DMS153 (cell line): ENCODE data around the gene ANO9.
"Not testable (repeated sequence)": the region's sequence is repeated elsewhere in the genome, so short reads cannot be mapped to it uniquely, and the experiment has no call there.

ENCODE experiments used
- DNase-seq: peaks from one replicate; lab custom pipeline; 2025; lab: John Stamatoyannopoulos, UW

Gene ANO9

DNA sequence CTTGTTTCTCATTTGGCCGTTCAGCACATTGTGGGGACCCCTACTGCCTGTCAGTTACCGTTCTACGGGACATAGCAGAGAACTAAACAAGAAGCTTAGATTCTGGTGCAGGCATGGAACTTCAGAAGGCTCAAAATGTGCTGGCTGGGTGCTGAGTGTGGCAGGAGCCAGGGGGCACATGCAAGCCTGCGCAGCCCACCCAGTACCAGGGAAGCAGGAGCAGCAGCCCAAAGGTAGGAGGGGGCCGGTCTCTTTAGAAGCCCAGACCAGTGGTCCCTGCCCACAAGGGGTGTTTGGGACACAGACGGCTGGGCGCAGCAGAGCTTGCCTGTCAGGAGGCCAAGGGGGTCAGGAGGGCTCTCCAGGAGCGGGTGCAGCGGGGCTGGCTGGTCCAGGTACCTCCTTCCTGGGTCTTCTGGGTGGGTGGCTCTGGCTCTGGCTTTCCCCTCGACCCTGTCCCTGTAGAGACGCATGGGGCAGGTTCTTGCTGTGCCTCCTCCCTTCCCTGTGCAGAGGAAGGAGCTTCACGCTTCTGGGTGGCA is 10.5 kb upstream of the ANO9 start:
- DNase-seq: no peak

DNA sequence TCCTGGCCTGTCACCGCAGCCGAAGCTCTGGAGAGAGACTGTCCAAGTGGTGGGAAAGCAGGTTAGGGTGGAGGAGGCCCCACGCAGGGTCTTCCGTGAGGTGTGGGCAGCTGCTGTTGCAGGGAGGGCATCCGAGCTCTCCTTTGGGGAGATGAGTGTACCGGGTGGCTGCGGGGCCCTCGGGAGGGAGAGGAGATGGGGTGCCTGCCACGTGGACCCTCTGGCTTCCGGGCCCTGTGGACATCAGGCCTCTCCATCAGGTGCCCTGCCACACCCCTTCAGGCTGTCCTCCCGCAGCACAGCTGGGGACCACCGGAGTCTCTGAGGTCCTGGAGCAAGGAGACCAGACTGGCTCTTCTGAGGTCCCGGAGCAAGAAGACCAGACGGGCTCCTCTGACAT is 9.9 kb upstream of the ANO9 start:
- no peak for DNase-seq

DNA sequence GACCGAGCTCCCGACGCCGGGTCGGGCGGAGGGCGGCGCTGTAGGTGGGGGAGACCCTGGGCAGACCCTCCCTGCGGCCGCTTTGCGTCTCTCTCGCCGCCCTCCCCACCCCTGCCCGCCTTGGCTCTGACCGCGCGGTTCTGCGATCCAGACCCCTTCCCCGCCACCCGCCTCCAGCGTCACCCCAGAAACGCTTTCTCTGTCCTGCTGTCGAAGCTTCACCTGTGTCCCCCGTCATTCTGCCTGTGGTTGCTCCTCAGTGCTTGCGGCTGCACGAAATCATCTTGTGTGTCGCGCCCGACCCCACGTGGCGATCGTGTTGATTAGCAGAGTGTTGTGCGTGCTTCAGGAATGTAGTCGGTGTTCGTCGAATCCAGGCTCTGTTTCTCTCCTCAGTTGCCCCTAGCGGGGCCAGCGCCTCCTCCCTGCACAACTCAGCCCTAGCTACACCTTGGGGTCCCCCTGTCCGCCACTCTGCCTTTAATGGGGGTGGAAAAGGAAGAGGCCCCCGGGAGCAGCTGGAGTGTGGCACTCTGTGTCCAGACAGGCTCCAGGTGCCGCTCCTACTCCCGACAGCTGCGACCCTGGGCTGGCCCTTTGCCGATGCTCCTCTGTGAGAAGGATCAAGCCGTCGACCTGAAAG is 9.1 kb upstream of the ANO9 start:
- DNase-seq: peak; percentile 37

DNA sequence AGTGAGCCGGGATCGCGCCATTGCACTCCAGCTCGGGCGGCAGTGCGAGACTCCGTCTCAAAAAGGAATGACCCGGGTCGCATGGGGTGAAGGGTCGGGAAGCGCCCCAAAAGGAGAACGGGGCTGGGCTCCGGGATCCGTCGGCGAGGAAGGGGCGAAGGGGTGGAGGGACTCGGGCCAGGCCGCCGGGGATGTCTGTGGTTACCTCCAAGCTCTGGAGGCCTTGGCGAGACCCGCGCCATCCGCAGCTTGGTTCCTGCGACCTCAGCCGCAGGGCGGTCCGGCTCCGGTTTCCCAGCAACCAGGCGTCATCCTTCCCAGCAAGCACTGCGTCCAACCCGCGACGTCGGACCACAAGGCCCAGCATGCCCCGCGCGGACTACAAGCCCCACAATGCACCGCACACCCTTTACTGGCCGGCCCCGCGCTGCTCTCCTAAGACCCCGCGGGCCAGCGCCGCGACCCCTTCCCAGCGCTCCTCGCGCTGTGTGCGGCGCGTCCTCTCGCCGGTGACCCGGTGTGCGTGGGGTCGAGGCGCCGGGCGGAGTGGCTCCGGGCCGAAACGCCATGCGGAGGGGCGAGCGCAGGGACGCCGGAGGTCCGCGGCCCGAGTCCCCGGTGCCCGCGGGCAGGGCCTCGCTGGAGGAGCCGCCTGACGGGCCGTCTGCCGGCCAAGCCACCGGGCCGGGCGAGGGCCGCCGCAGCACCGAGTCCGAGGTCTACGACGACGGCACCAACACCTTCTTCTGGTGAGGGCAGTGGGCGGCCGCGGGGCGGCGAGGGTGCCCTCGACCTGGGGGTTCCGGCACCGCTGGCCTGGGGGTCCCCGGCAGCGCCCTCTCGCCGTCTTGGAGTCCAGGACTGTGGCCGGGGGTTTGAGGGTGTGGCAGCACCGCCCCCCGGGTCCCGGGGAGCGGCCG is 8.3 kb upstream of the ANO9 start, which contains the start of gene PTDSS2:
PTDSS2 (plus strand) TSS at position 391 of the 920 bp plus-strand sequence; CDS start at position 568, 177 bp downstream.
- DNase-seq: peak; percentile 89

DNA sequence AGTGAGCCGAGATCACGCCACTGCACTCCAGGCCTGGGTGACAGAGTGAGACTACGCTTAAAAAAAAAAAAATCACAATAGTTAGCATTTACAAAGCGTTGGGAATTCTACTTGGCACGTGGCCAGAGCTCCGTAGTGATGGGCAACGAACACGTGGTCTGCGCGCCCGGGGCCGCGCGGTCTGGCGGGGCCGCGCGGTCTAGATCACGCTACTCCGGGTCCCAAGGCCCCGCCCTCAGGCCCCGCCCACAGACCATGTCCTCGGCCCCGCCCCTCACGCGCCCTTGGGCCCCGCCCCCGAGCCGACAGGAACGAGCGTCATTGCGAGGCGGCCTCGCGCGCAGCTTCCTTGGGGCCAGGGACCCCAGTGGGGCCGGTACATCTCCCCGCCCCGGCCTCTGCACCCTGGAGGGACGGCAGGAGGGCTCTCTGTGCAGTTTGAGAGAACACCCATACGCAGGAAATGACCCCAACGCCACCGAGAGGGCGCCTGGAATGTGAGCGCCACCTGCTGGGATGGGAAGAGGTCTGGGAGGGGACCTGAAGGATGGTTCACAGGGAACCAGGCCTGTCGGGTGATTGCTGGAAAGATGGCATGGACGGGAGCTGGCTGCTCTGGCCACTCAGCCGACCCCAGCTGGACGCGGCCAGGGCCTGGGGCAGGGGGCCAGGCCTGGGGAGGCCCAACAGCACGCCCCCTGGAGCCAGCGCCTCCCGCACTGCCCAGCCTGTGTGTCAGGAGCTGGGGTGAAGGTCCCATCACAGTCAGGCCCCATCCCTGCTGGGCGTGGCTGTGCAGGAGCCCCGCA is 6.3 kb upstream of the ANO9 start:
- peak; percentile 87 for DNase-seq

DNA sequence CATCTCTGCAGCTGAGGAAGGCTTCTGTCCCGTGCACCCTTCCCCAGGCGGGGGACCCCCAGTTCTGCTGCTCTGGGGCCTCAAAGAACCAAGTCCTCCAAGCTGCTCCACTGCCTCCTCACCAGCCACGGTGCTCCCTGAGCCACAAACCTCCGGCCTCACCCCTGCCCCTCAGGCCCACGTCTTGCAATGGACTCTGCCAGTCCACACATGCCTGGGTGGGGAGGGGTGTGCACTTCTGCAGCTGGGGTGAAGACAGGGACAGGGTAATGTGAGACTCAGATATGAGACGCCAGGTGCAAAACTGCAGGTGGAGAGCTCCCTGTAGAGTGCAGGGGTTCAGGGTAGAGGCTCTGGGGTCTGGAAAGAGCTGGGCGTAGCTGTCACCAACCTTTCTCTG is 5.1 kb upstream of the ANO9 start:
- no peak for DNase-seq

DNA sequence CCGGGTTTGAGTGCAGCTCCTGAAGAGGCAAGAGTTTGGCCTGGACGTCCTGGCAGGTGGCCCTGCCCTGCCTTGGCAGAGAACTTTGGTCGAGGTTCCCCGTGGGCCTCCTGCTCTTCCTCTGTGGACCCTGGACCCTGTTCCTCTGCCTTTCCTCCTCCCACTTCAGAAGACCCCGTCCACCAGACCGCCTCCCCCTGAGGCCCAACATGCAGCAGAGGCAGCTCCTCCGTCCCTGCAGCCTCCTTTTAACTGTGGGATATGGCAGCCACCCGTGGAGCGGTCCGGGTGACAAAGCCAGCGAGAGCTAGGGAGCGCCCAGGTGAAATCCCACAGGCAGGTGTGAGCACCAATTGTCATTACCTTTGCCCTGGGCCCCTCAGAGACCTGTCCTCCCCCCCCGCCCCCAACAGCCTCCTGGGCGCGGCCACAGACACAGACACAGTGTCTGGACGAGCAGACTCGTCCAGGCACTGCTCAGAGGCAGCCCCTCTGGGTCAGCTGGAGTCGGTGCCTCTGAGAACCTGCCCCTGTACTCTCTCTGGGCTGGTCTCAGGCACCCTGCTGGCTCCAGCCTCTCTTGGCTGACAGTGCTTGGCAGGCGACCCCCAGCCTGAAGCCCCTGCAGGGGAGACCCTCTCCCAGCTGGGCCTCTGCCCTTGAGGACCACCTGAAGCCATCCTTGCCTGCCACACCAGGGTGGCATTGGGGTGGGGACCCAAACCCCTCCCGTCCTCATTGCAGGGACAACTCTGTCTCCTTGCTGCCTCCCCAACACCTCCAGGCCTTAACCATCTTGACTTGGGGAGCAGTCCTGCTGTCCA is 4.2 kb upstream of the ANO9 start:
- DNase-seq: no peak

DNA sequence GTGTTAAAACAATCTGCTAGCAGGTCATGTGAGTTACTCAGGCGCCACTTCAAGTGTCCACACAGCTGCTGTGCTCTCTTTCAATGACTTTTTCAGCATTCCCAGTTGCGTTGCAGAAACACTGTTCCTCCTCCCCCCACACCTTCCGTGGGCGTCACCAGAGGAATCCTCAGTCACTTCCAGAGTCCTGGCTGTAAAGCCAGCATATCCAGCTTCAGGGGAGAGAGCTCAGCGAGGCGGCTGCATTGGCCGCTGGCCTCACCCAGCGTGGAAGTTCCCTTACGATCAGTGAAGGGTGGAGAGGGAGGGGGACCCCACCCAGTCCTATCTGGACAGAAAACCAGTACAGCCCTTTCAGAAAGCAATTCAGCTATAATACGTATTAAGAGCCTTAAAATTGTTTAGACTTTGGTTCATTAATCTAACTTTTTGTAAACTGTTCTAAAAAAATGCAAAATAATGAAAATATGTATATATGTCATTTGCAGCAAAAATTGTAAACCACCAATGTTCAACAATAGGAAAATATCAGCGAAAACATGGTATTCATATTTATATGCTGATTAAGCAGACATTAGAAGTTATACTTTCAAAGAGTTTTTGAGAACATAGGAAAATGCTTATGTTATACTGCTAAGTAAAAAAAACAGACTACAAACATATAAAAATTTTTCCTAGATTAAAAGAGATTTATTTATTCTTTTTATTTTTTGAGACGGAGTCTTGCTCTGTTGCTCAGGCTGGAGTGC is 2.8 kb upstream of the ANO9 start:
- DNase-seq: peak; percentile 79

DNA sequence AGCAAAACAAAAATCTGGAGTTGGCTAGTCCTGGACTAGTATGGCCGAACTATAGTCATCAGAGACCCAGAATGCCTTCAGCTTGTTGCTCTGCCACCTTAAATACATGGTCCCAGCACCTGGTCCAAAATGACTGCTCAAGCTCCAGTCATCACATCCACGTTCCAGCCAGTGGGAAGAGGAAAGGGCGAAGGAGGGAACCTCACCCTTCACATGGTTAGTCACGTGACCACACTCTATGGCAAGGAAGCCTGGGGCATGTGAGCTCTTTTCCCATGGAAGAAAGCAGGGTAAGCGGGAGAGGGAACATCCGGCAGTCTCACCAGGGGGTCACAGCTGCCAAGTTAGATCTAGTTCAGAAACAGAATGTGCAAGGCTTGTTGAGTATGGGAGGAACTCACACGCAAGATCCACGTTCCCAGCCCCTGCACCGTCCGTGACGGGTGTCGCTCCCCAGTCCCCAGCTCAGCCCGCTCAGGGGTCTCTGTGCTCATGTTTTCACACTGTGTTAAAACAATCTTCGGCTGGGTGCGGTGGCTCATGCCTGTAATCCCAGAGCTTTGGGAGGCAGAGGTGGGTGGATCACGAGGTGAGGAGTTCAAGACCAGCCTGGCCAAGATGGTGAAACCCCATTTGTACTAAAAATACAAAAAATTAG is 1.9 kb upstream of the ANO9 start:
- DNase-seq: peak; percentile 83

DNA sequence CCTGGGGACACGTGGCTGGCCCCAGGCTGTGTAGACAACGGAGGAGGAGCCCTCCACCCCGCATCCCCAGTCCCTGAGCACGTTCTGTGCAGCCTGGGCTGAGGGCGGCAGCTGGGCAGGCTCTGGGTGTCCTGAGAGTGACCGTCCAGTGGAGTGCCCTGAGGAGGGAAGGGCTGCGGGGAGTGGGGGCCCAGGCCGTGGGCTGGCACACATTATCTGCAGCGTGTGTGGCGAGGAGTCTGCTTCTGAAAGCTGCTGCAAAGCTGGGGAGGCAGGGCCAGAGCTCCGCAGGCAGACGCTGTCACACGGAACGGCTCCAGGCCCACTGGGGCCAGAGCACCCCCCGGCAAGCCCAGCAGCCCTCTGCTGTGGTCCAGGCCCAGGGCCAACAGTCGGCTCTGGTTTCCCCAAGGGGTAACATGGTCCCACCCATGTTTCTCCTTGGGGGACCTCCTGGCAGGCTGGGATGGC is 835 bp upstream of the ANO9 start:
- DNase-seq: no peak

DNA sequence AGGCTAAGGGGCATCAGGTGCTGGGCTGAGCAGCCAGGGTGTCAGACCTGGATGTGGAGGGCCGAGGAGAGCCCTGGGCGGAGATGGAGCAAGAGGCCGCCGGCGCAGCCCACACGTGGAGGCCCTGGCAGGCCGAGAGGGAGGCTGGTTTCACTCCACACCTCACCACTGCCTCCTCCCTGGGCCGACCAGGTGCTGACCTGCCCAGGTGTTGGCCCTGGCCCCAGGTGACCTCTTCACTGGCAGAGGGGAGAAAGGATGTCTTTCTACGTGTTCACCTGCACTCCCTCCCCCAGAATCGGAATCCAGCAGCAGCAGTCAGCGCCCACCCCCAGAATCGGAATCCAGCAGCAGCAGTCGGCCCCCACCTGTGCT is 781 bp downstream of the ANO9 start:
- no peak for DNase-seq

DNA sequence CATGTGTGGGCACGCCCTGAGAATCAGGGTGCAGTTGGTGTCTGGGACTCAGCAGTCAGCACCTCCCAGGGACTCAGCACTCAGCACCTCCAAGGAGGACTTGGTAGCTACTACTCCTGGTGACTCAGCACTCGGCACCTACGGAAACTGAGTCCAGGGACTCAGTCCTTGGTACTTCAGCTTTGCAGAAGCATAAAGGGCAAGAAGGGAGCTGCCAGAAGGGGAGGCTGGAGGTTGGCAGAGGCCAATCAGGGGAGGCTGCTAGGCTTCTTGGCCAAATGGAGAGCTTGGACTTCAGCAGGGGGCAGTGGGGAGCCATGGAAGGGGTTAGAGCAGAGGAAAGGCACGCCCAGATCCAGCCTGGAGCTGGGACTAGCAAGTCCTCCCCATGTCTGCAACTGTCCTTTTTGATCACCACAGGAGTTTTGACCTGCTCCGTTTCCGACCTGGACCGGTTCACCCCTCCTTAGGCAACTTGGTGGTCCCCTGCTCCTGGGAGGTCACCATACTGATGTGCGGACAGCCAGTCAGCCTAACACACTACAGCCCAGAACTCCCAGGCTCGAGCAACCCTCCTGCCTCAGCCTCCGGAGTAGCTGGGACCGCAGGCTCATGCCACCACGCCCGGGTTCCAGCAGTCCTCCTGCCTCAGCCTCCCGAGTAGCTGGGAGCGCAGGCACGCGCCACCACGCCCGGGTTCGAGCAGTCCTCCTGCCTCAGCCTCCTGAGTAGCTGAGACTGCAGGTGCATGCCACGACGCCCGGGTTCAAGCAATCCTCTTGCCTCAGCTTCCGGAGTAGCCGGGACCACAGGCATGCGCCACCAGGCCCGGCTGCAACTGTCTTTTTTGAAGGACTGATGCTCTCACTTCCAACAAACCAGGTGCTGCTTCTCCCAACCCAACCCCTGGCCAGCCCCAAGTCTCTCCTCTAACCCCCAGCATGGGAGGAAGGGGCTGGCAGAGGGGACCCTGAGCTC is 1.5 kb downstream of the ANO9 start:
- DNase-seq: no peak

DNA sequence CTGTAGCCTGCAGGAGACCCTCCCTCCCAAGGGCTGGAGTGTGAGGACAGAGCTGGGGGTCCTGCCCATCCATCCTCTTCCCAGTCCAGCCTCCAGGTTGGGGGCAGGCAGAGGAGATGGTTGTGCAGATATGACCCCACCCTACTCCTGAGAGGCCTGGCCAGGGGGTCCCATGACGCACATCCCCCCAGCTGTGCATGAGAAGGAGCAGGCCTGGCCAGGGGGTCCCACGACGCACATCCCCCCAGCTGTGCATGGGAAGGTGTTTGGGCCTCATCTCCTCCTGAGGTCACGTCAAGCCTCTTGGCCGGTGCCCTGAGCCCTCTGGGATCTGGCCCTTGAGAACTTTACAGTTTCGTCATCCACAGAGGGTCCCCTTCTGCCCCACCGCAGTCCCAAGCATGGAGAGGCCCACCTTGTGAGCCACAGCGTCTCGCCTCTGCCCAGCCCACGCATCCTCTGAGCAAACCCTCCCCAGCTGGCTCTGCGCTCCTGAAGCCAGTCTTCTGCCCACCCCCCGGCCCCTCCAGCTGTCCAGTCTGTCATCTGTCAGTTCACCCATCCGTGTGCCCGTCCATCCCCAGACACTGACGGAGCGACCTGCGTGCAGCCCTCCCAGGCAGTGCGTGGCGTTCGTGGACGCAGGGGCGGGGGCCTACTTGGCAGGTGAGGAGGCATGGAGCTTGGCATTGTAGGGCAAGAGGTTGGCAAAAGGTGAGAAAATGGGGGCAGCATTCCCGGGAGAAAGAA is 2.3 kb downstream of the ANO9 start:
- DNase-seq: no peak

DNA sequence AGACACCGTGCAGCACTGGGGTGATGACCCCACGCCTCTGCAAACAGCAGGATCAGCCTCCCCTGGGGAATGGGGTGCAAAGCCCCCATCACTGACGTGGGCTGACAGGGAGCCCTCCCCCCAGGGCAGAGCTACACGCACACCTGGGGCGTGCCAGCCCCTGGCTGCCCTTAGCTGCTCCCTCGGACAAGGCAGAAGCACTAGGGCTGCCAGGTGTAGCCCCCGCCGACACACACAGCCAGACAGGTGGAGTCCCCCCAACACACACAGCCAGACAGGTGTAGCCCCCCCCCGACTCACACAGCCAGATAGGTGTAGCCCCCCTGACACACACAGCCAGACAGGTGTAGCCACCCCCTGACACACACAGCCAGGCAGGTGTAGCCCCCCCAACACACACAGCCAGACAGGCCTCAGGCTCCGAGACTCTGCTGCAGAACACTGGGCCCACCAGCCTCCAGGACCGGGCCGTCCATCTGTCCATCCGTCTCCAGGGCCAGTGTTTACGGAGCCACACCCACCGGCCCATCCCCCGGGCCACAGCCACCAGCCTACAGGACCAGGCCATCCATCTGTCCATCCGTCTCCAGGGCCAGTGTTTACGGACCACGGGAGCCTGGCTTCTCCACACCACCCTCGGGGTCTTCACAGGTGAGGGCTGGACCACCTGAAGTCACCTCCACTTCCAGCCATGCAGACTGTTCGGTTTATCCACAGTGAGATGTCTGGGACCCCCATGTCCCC is 3.5 kb downstream of the ANO9 start:
- DNase-seq: no peak

DNA sequence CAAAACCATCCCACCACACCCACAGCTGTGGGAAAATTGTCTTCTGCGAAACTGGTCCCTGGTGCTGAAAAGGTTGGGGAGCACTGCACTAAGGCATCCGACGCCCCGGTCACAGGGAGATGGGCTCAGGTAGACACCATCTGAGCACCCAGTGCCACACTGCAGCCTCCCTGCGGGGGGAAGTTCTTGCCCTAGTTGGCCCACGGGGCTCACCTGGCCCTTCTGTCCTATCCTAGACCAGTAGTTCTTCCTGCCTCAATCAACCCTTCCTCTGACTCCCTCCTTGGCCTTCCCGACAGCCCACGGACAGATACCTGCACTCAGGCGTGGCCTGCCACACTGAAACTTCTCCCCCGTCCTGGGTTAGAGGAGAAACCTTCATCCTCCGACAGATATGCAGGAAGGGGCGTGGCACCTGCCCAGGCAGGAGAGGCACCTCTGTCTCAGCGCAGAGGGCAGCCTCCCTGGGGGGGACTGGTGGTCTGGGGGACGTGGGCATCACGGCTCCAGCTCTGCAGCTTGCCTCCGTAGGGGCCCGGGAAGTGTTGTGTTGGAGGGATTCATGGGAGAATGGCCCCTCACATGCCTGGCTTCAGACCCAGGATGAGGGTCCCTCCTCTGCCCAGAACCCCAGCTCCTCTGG is 4.5 kb downstream of the ANO9 start:
- no peak for DNase-seq

DNA sequence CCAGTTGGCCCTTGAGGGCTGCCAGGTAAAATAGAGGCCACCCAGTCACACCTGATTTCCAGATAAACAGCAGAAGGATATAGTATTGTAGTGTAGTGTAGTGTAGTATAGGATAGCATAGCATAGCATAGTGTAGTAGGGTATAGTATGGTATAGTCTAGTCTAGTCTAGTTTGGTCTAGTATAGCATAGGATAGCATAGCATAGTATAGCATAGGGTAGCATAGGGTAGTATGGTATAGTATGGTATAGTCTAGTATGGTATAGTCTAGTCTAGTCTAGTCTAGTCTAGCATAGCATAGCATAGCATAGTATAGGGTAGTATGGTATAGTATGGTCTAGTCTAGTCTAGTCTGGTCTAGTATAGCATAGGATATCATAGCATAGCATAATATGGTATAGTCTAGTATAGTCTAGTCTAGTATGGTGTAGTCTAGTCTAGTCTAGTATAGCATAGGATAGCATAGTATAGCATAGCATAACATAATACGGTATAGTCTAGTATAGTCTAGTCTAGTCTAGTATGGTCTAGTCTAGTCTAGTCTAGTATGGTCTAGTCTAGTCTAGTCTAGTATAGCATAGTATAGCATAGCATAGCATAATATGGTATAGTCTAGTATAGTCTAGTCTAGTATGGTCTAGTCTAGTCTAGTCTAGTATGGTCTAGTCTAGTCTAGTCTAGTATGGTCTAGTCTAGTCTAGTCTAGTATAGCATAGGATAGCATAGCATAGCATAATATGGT is 6.6 kb downstream of the ANO9 start:
- DNase-seq: not testable (repeated sequence)
